ENCODE results near the gene HPRT1.

HPRT1 gene

DNA sequence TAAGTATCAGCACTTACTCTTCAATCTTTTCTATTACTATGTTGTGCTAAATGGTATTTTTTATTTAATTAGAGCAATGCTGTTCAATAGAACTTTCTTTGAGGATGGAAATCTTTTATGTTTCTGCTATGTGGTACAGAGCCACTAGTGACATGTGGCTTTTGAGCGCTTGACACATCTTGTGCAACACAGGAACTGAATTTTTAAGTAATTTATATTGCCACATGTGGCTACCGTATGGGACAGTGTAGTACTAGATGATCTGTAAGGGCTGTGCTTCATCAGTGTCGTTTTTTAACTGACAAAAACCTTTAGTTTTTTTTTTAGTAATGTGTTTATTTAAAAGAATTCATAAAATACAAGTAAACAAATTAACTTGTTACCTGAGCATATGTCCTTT lies 22.4 kb downstream of the HPRT1 start:
- H3K4me3 ChIP-seq (replicated peaks; ENCODE audit: low read depth, low read length) = no peak overlapping the region
- TF ChIP-seq, protein P1, sequence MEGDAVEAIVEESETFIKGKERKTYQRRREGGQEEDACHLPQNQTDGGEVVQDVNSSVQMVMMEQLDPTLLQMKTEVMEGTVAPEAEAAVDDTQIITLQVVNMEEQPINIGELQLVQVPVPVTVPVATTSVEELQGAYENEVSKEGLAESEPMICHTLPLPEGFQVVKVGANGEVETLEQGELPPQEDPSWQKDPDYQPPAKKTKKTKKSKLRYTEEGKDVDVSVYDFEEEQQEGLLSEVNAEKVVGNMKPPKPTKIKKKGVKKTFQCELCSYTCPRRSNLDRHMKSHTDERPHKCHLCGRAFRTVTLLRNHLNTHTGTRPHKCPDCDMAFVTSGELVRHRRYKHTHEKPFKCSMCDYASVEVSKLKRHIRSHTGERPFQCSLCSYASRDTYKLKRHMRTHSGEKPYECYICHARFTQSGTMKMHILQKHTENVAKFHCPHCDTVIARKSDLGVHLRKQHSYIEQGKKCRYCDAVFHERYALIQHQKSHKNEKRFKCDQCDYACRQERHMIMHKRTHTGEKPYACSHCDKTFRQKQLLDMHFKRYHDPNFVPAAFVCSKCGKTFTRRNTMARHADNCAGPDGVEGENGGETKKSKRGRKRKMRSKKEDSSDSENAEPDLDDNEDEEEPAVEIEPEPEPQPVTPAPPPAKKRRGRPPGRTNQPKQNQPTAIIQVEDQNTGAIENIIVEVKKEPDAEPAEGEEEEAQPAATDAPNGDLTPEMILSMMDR (IDR thresholded peaks at IDR 0.05; ENCODE audit: low read depth, low read length, missing control alignments) = no peak
- DNase-seq (ENCODE audit: extremely low read depth, low read depth) = peak; percentile 21

DNA sequence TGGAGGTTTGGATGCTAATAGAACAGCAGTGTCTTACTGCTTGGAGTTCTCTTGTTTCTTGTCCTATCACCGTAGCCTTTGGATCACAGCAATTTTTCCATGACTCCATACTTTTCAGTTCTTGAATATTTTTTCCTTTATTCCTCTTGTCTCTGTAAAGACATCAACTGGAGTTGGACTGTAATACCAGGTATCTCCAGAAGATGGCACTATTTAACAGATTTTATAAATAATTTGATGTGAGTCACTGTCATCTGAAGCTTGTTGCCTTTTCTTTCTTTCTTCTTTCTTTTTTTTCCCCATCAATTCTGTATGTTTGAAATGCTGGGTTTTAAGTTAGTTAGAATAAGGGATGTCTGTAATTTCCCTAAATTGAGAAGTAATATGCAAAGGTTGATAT lies 24.1 kb downstream of the HPRT1 start:
- DNase-seq (ENCODE audit: extremely low read depth, low read depth) = peak; percentile 46
- H3K4me3 ChIP-seq (replicated peaks; ENCODE audit: low read depth, low read length) = no peak overlapping the region
- TF ChIP-seq, protein P1 (IDR thresholded peaks at IDR 0.05; ENCODE audit: low read depth, low read length, missing control alignments) = peak; percentile 8

DNA sequence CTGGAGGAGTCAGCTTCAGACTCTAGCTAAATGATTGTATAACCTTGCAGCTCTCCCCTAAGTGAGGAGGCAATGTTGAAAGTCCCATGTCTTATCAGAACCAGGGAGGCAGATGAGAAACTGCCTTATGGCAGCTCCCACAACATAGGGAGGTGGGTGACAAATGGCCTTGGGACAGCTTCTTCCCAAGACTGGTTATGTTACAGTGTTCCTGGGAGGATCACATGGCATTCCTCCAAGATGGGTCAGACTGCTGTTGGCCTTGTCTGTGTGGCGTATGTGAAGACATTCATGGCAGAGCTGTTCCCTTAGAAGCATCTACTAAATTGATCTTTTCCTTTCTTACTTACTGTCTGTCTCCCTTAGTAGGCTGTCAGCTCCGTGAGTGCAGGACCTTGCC lies 42.0 kb downstream of the HPRT1 start:
- DNase-seq (ENCODE audit: extremely low read depth, low read depth) = no peak
- TF ChIP-seq, protein P1 (IDR thresholded peaks at IDR 0.05; ENCODE audit: low read depth, low read length, missing control alignments) = no peak
- H3K4me3 ChIP-seq (replicated peaks; ENCODE audit: low read depth, low read length) = no peak overlapping the region

DNA sequence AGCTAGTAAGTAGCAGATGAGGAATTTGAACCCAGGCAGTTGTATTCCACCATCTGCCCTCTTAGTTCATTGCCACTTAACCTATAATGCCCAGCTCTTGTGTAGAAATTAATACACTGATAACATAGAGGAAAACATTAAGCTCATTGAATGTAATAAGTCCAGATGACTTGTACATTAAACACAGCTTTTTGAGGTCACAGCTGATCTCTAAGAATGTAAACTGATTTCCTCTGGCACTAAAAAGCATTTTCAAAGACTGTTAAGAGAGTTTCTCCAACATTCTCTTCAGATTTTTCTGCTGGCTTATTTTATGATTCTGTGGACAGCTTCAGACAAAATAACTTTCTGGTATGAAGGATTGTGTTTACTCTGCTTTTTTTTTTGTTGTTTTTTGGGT lies 42.7 kb downstream of the HPRT1 start:
- no peak overlapping the region for H3K4me3 ChIP-seq (replicated peaks; ENCODE audit: low read depth, low read length)
- no peak for DNase-seq (ENCODE audit: extremely low read depth, low read depth)
- TF ChIP-seq, protein P1 (IDR thresholded peaks at IDR 0.05; ENCODE audit: low read depth, low read length, missing control alignments) = no peak

DNA sequence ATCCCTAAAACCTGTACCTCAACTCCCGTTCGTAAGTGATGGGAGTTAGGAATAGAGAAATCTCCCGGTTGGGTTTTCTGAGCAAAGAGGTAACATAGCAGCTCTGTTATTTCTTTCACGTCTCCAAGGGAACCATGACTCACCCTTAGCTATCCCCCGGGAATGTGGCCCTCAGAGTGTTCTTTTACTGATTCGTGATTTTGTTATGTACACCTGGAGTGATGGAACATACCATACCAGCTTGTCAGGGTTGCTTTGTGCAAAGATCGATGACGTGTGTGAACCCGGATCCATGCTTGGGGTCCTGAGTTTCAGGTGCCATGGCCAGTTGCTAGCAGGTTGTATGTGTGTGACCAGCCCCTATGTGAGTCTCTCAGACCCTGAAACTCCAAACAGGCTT lies 52.6 kb downstream of the HPRT1 start:
- TF ChIP-seq, protein P1 (IDR thresholded peaks at IDR 0.05; ENCODE audit: low read depth, low read length, missing control alignments) = no peak
- DNase-seq (ENCODE audit: extremely low read depth, low read depth) = peak; percentile 36
- H3K4me3 ChIP-seq (replicated peaks; ENCODE audit: low read depth, low read length) = no peak overlapping the region

DNA sequence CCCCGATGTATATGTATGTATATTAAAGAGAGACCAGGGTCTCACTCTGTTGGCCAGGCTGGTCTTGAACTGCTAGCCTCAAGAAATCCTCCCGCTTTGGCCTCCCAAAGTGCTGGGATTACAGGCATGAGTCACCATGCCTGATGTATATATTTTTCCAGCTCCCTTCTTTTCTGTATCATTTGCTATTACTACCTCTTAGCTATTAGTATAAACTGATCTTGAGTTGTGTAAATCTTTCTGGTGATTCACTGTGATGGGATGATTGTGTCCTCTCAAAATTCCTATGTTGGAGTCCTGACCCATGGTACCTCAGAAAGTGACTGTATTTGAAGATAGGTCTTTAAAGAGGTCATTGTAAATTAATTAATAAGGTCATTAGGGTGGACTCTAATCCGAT lies 53.1 kb downstream of the HPRT1 start:
- no peak overlapping the region for H3K4me3 ChIP-seq (replicated peaks; ENCODE audit: low read depth, low read length)
- TF ChIP-seq, protein P1 (IDR thresholded peaks at IDR 0.05; ENCODE audit: low read depth, low read length, missing control alignments) = no peak
- DNase-seq (ENCODE audit: extremely low read depth, low read depth) = no peak

DNA sequence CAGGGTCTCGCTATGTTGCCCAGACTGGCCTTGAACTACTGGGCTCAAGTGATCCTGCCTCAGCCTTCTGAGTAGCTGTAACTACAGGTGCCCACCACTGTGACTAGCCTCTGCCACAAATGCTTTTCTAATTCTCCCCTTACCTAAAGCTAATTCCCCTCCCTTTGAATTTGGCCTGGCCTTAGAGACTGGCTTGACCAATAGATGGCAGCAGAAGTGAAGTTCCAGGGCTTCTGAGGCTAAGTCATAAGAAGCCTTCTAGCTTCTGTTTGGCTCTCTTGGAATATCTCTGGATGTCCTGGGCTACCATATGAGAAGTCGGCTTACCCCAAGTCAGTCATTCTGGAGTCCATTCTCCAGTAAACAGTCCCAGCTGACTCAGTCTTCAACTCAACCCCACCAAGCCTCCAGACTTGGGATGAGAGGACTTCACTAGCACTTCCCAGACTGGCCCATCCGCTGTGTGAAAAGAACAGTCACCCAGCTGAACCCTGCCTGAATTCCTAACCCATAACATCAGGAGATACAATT lies 61.0 kb downstream of the HPRT1 start:
- no peak overlapping the region for H3K4me3 ChIP-seq (replicated peaks; ENCODE audit: low read depth, low read length)
- TF ChIP-seq, protein P1 (IDR thresholded peaks at IDR 0.05; ENCODE audit: low read depth, low read length, missing control alignments) = peak; percentile 61
- DNase-seq (ENCODE audit: extremely low read depth, low read depth) = peak; percentile 42
